ENCODE results near the gene THOC5. TPM values are rescaled to one million over a fixed set of nuclear protein-coding genes. Genes with fewer than 3 reads are reported as not detected.
"Not testable (repeated sequence)": the region's sequence is repeated elsewhere in the genome, so short reads cannot be mapped to it uniquely, and the experiment has no call there.

THOC5 gene
- total RNA-seq, 2 experiments from 2014 or later = 35.9 to 56.7 TPM

- Histone ChIP-seq H3K4me2 (ENCODE audit: low read length) (no peak overlapping the region), H3K4me3 (ENCODE audit: low read depth, low read length, poor library complexity, severe bottlenecking) (no peak overlapping the region), H3K9me3 (ENCODE audit: low read length) (no peaks in the 10 kb centered on the region), H3K79me2 (ENCODE audit: insufficient read depth, low read depth, low read length) (no peaks in the 10 kb centered on the region), H3K27ac (ENCODE audit: low read depth, low read length, poor library complexity, severe bottlenecking) (no peak overlapping the region), H3K4me1 (ENCODE audit: insufficient read depth, low read length, poor library complexity, severe bottlenecking) (no peaks in the 10 kb centered on the region), H2AFZ (ENCODE audit: low read length) (no peak overlapping the region), H3K36me3 (ENCODE audit: insufficient read depth, low read length) (no peaks in the 10 kb centered on the region), H4K20me1 (ENCODE audit: insufficient read depth, low read length) (no peaks in the 10 kb centered on the region), H3K9me2 (ENCODE audit: insufficient read depth, low read length) (no peaks in the 10 kb centered on the region)
- CTCF ChIA-PET (ENCODE audit: unreplicated experiment) = no interaction called here
- no peak for DNase-seq (ENCODE audit: low spot score)
- POLR2A ChIA-PET = interaction anchor here (0.5 to 0.7 kb wide), 2 partner anchors 16 to 26 kb away, joined by 3 to 4 read pairs; no protein-coding TSS in a partner anchor
- BruUV-seq (replicated peaks) = no TSS peak
- TF ChIP-seq EZH2phosphoT487 (IDR thresholded peaks at IDR 0.05; ENCODE audit: borderline replicate concordance, low read depth, low read length) = no peak
- no peak for TF ChIP-seq CTCF (conservative IDR thresholded peaks at IDR 0.05; ENCODE audit: low read length)
- intact Hi-C loops (cut with micrococcal nuclease; ENCODE audit: unreplicated experiment) = no loop called here
Measured at GRCh38 chr22:29596408-29596807, 42.9 kb upstream of the THOC5 start.

DNA sequence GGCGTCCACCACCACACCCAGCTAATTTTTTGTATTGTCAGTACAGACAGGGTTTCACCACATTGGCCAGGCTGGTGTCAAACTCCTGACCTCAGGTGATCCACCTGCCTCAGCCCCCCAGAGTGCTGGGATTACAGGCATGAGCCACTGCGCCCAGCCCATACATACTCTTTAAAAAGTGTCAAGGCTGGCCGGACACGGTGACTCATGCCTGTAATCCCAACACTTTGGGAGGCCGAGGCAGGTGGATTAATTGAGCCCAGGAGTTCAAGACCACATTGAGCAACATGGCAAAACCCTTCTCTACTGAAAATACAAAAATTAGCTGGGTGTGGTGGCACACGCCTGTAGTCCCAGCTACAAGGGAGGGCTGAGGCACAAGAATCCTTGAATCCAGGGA is 40.9 kb upstream of the THOC5 start:
- H3K9me2 ChIP-seq (ENCODE audit: insufficient read depth, low read length); H2AFZ ChIP-seq (ENCODE audit: low read length); H3K79me2 ChIP-seq (ENCODE audit: insufficient read depth, low read depth, low read length); CTCF ChIA-PET (ENCODE audit: unreplicated experiment); BruUV-seq (replicated peaks); intact Hi-C loops (cut with micrococcal nuclease; ENCODE audit: unreplicated experiment); H3K9me3 ChIP-seq (ENCODE audit: low read length); H3K4me3 ChIP-seq (ENCODE audit: low read depth, low read length, poor library complexity, severe bottlenecking); H3K4me1 ChIP-seq (ENCODE audit: insufficient read depth, low read length, poor library complexity, severe bottlenecking); H3K27ac ChIP-seq (ENCODE audit: low read depth, low read length, poor library complexity, severe bottlenecking); H4K20me1 ChIP-seq (ENCODE audit: insufficient read depth, low read length); H3K36me3 ChIP-seq (ENCODE audit: insufficient read depth, low read length); H3K4me2 ChIP-seq (ENCODE audit: low read length); DNase-seq (ENCODE audit: low spot score): not testable (repeated sequence)
- POLR2A ChIA-PET = interaction anchor here (1.2 to 1.5 kb wide), 2 partner anchors 8 to 10 kb away, joined by 3 to 4 read pairs; no protein-coding TSS in a partner anchor

DNA sequence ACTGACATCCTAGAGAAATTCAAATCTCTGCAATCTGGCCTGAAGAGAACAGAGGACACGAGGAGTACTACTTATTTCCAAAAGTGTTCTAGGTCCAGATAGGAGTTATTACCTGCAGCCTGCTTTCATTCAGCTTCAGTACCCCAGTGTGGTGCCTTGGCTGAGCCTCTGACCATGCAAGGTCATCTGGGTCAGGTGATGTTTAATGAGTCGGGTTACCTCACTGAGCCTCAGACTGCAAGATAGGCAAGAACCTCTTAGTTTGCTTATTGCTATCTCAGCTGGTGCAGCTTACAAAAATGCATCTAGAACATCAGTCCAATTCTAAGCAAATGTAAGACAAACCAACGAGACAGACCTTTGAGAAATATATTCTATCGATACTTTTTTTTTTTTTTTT is 40.4 kb upstream of the THOC5 start:
- no peak overlapping the region for H2AFZ ChIP-seq (ENCODE audit: low read length)
- no peaks in the 10 kb centered on the region for H3K9me2 ChIP-seq (ENCODE audit: insufficient read depth, low read length)
- H4K20me1 ChIP-seq (ENCODE audit: insufficient read depth, low read length) = no peaks in the 10 kb centered on the region
- no peaks in the 10 kb centered on the region for H3K9me3 ChIP-seq (ENCODE audit: low read length)
- no peaks in the 10 kb centered on the region for H3K79me2 ChIP-seq (ENCODE audit: insufficient read depth, low read depth, low read length)
- H3K4me2 ChIP-seq (ENCODE audit: low read length) = no peak overlapping the region
- no peak overlapping the region for H3K27ac ChIP-seq (ENCODE audit: low read depth, low read length, poor library complexity, severe bottlenecking)
- DNase-seq (ENCODE audit: low spot score) = no peak
- ChIA-PET POLR2A (interaction anchor here (0.7 to 1.2 kb wide), 3 partner anchors 8 to 593 kb away, joined by 3 to 4 read pairs (median 3); no protein-coding TSS in a partner anchor), CTCF (ENCODE audit: unreplicated experiment) (no interaction called here)
- no peaks in the 10 kb centered on the region for H3K36me3 ChIP-seq (ENCODE audit: insufficient read depth, low read length)
- no peak overlapping the region for H3K4me3 ChIP-seq (ENCODE audit: low read depth, low read length, poor library complexity, severe bottlenecking)
- TF ChIP-seq CTCF (conservative IDR thresholded peaks at IDR 0.05; ENCODE audit: low read length) = no peak
- TF ChIP-seq EZH2phosphoT487 (IDR thresholded peaks at IDR 0.05; ENCODE audit: borderline replicate concordance, low read depth, low read length) = no peak
- intact Hi-C loops (cut with micrococcal nuclease; ENCODE audit: unreplicated experiment) = no loop called here
- BruUV-seq (replicated peaks) = no TSS peak
- H3K4me1 ChIP-seq (ENCODE audit: insufficient read depth, low read length, poor library complexity, severe bottlenecking) = no peaks in the 10 kb centered on the region

Data from OCI-LY7 (cell line).